ENCODE results near the gene PCDHB5.
"Not testable (repeated sequence)": the region's sequence is repeated elsewhere in the genome, so short reads cannot be mapped to it uniquely, and the experiment has no call there.

PCDHB5 gene

GRCh38 chr5:141151632-141152031 is 16.6 kb downstream of the PCDHB5 start:
- not testable (repeated sequence) for H3K27me3 ChIP-seq (ENCODE audit: control insufficient read depth, insufficient read depth, low read length, poor library complexity, severe bottlenecking); H3K36me3 ChIP-seq (ENCODE audit: control insufficient read depth, insufficient read depth, low read length); H3K4me1 ChIP-seq (ENCODE audit: control insufficient read depth, insufficient read depth, low read length); H3K4me3 ChIP-seq (ENCODE audit: insufficient read depth, low read depth, low read length); H3K9me3 ChIP-seq (ENCODE audit: control insufficient read depth, low read length); H3K27ac ChIP-seq (ENCODE audit: insufficient read depth, low read depth, low read length, poor library complexity, severe bottlenecking)
- 97 to 98% methylated on average over 27 to 33 of the region's 41 CpGs for WGBS, 2 experiments

DNA sequence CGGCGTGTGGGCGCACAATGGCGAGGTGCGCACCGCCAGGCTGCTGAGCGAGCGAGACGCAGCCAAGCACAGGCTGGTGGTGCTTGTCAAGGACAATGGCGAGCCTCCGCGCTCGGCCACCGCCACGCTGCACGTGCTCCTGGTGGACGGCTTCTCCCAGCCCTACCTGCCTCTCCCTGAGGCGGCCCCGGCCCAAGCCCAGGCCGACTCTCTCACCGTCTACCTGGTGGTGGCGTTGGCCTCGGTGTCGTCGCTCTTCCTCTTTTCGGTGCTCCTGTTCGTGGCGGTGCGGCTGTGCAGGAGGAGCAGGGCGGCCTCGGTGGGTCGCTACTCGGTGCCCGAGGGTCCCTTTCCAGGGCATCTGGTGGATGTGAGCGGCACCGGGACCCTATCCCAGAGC is 17.1 kb downstream of the PCDHB5 start:
- H3K27me3 ChIP-seq (ENCODE audit: control insufficient read depth, insufficient read depth, low read length, poor library complexity, severe bottlenecking); H3K9me3 ChIP-seq (ENCODE audit: control insufficient read depth, low read length); H3K36me3 ChIP-seq (ENCODE audit: control insufficient read depth, insufficient read depth, low read length); H3K27ac ChIP-seq (ENCODE audit: insufficient read depth, low read depth, low read length, poor library complexity, severe bottlenecking); H3K4me3 ChIP-seq (ENCODE audit: insufficient read depth, low read depth, low read length); H3K4me1 ChIP-seq (ENCODE audit: control insufficient read depth, insufficient read depth, low read length): not testable (repeated sequence)
- WGBS, 2 experiments, result 95% methylated on average over 36 of the region's 36 CpGs

DNA sequence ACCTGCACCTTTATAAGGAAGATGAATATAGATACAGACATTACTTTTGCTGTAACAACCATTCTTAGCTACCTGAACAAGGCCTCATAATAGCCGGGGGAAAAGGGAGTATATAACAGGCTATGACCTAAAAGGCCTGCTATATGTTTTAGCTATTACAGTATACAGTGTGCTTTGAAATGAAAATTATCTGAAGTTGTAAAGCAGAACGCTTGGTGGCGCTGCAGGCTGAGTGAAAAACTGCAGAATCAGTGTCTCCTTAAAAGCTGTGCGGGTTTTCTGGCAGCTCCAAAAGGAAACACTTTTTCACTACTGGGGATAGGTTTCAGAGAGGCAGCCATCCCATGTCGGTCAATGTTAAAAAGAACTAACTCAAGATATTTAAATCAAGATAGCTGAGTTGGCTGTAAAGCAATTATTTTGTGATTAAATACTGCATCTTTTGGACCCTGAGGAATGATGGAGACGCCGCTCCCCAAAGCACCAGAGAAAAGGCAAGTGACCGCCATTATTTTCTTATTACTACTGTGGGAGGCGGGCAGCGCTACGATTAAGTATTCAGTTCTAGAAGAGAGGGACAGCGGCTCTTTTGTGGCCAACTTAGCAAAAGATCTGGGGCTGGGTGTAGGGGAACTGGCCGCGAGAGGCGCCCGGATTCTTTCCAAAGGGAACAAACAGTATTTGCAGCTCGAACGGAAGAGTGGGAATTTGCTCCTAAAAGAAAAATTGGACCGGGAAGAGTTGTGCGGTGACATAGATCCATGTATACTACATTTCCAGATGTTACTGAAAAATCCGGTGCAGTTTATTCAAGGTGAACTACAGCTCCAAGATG is 20.8 kb downstream of the PCDHB5 start:
- no peaks in the 10 kb centered on the region for H3K9me3 ChIP-seq (ENCODE audit: control insufficient read depth, low read length)
- H3K4me3 ChIP-seq (ENCODE audit: insufficient read depth, low read depth, low read length), result no peak overlapping the region
- 85 to 87% methylated on average over 21 of the region's 21 CpGs for WGBS, 2 experiments
- H3K27me3 ChIP-seq (ENCODE audit: control insufficient read depth, insufficient read depth, low read length, poor library complexity, severe bottlenecking), result no peaks in the 10 kb centered on the region
- H3K4me1 ChIP-seq (ENCODE audit: control insufficient read depth, insufficient read depth, low read length), result no peaks in the 10 kb centered on the region
- no peaks in the 10 kb centered on the region for H3K36me3 ChIP-seq (ENCODE audit: control insufficient read depth, insufficient read depth, low read length)
- no peak overlapping the region for H3K27ac ChIP-seq (ENCODE audit: insufficient read depth, low read depth, low read length, poor library complexity, severe bottlenecking)

DNA sequence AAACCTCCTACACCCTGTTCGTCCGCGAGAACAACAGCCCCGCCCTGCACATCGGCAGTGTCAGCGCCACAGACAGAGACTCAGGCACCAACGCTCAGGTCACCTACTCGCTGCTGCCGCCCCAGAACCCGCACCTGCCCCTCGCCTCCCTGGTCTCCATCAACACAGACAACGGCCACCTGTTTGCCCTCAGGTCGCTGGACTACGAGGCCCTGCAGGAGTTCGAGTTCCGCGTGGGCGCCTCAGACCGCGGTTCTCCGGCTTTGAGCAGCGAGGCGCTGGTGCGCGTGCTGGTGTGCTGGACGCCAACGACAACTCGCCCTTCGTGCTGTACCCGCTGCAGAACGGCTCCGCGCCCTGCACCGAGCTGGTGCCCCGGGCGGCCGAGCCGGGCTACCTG is 22.4 kb downstream of the PCDHB5 start:
- not testable (repeated sequence) for H3K27ac ChIP-seq (ENCODE audit: insufficient read depth, low read depth, low read length, poor library complexity, severe bottlenecking); H3K27me3 ChIP-seq (ENCODE audit: control insufficient read depth, insufficient read depth, low read length, poor library complexity, severe bottlenecking); H3K36me3 ChIP-seq (ENCODE audit: control insufficient read depth, insufficient read depth, low read length); H3K9me3 ChIP-seq (ENCODE audit: control insufficient read depth, low read length); H3K4me1 ChIP-seq (ENCODE audit: control insufficient read depth, insufficient read depth, low read length); H3K4me3 ChIP-seq (ENCODE audit: insufficient read depth, low read depth, low read length)
- 94 to 97% methylated on average over 29 to 32 of the region's 38 CpGs for WGBS, 2 experiments

GRCh38 chr5:141157901-141158300 is 22.9 kb downstream of the PCDHB5 start:
- H3K4me1 ChIP-seq (ENCODE audit: control insufficient read depth, insufficient read depth, low read length); H3K27ac ChIP-seq (ENCODE audit: insufficient read depth, low read depth, low read length, poor library complexity, severe bottlenecking); H3K4me3 ChIP-seq (ENCODE audit: insufficient read depth, low read depth, low read length); H3K36me3 ChIP-seq (ENCODE audit: control insufficient read depth, insufficient read depth, low read length); H3K27me3 ChIP-seq (ENCODE audit: control insufficient read depth, insufficient read depth, low read length, poor library complexity, severe bottlenecking); H3K9me3 ChIP-seq (ENCODE audit: control insufficient read depth, low read length): not testable (repeated sequence)
- WGBS, 2 experiments, result 94 to 95% methylated on average over 21 of the region's 28 CpGs

DNA sequence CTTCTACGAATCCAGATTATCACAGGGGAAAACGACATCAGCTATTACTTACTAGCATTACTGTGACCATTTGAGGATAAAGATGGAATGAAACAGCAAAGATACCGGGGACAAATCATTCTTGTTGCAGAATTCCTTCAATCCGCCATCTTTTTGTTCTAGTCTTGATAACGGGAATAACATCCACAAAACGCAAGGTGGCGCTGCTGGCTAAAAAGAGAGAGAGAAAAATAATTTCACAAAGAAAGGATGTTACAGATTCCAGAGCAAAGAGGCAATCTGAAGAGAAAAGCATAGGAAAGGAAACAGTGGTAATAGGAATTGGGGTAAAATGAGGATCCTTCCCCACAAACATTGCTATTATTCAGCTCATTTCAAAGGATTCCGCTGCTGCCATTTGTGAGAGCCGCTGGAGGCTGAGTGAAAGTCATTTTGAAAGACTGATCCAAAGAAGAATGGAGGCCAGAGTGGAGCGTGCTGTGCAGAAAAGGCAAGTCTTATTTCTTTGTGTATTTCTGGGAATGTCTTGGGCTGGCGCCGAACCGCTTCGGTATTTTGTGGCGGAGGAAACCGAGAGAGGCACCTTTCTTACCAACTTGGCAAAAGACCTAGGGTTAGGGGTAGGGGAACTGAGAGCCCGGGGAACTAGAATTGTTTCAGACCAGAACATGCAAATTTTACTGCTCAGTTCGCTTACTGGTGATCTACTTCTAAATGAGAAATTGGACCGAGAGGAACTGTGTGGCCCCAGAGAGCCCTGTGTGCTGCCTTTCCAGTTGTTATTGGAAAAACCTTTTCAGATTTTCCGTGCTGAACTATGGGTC is 37.6 kb downstream of the PCDHB5 start, which contains the start of gene PCDHB7:
TSS of gene PCDHB7 (plus strand) at position 264 of the 824 bp plus-strand sequence. CDS start at position 456, 192 bp downstream.
- Histone ChIP-seq H3K4me1 (ENCODE audit: control insufficient read depth, insufficient read depth, low read length) (no peaks in the 10 kb centered on the region), H3K4me3 (ENCODE audit: insufficient read depth, low read depth, low read length) (no peak within 1 kb of the TSS), H3K9me3 (ENCODE audit: control insufficient read depth, low read length) (no peaks in the 10 kb centered on the region), H3K27ac (ENCODE audit: insufficient read depth, low read depth, low read length, poor library complexity, severe bottlenecking) (no peak within 1 kb of the TSS), H3K27me3 (ENCODE audit: control insufficient read depth, insufficient read depth, low read length, poor library complexity, severe bottlenecking) (no peaks in the 10 kb centered on the region), H3K36me3 (ENCODE audit: control insufficient read depth, insufficient read depth, low read length) (no peaks in the 10 kb centered on the region)
- WGBS, 2 experiments, result 81% methylated on average over 19 to 20 of the region's 20 CpGs

GRCh38 chr5:141174291-141175104 is 39.5 kb downstream of the PCDHB5 start:
- not testable (repeated sequence) for H3K27ac ChIP-seq (ENCODE audit: insufficient read depth, low read depth, low read length, poor library complexity, severe bottlenecking); H3K27me3 ChIP-seq (ENCODE audit: control insufficient read depth, insufficient read depth, low read length, poor library complexity, severe bottlenecking); H3K36me3 ChIP-seq (ENCODE audit: control insufficient read depth, insufficient read depth, low read length); H3K4me1 ChIP-seq (ENCODE audit: control insufficient read depth, insufficient read depth, low read length); H3K9me3 ChIP-seq (ENCODE audit: control insufficient read depth, low read length); H3K4me3 ChIP-seq (ENCODE audit: insufficient read depth, low read depth, low read length)
- whole genome bisulfite sequencing, 2 experiments, result 95% methylated on average over 79 of the region's 79 CpGs

DNA sequence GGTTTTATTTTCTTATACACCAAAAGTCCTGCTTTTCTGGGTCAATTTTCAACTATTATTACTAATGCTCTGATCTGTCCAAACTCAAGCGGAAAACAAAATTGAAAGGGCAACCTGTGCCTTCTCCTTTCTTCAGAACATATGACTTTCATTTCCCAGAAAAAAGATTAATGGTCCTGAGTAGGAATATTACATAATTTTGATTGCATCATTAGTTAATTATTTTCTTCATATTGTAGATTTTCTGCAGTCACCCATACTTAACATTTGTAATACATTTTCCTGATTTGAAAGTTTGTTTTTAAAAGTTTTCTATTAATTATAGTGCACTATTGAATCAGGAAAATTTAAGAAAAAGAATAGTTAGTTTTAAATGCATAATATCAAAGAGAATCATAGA is 40.9 kb downstream of the PCDHB5 start:
- Histone ChIP-seq H3K27ac (ENCODE audit: insufficient read depth, low read depth, low read length, poor library complexity, severe bottlenecking) (no peak overlapping the region), H3K4me1 (ENCODE audit: control insufficient read depth, insufficient read depth, low read length) (no peaks in the 10 kb centered on the region), H3K9me3 (ENCODE audit: control insufficient read depth, low read length) (no peaks in the 10 kb centered on the region), H3K27me3 (ENCODE audit: control insufficient read depth, insufficient read depth, low read length, poor library complexity, severe bottlenecking) (no peaks in the 10 kb centered on the region), H3K36me3 (ENCODE audit: control insufficient read depth, insufficient read depth, low read length) (no peaks in the 10 kb centered on the region), H3K4me3 (ENCODE audit: insufficient read depth, low read depth, low read length) (no peak overlapping the region)
- 95 to 100% methylated on average over 1 of the region's 1 CpG for WGBS, 2 experiments

DNA sequence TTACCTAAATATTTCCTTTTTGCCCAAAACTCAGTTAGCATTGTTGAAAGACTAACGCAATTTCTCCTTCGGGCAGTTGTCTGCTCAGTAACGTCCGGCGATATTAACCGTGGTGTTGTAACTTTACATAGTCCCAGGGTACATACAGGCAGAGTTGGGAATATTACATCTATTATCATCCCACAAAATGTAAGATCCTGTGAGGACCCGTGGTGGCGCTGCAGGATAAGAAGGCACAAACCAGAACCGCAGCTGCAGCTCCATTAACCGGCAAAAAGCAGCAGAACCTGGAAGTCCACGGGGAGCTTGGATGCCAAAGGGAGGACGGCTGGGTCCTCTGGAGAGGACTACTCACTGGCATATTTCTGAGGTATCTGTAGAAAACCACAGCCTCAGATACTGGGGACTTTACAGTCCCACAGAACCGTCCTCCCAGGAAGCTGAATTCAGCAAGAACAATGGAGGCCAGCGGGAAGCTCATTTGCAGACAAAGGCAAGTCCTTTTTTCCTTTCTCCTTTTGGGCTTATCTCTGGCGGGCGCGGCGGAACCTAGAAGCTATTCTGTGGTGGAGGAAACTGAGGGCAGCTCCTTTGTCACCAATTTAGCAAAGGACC is 42.7 kb downstream of the PCDHB5 start, which contains the start of gene PCDHB8:
TSS of gene PCDHB8 (plus strand) at position 214 of the 615 bp plus-strand sequence. CDS start at position 459, 245 bp downstream.
- H3K4me1 ChIP-seq (ENCODE audit: control insufficient read depth, insufficient read depth, low read length); H3K4me3 ChIP-seq (ENCODE audit: insufficient read depth, low read depth, low read length); H3K36me3 ChIP-seq (ENCODE audit: control insufficient read depth, insufficient read depth, low read length); H3K27ac ChIP-seq (ENCODE audit: insufficient read depth, low read depth, low read length, poor library complexity, severe bottlenecking); H3K9me3 ChIP-seq (ENCODE audit: control insufficient read depth, low read length); H3K27me3 ChIP-seq (ENCODE audit: control insufficient read depth, insufficient read depth, low read length, poor library complexity, severe bottlenecking): not testable (repeated sequence)
- WGBS, 2 experiments, result 84 to 86% methylated on average over 12 to 14 of the region's 18 CpGs

Measured in ectodermal cell (in vitro differentiated cells).